Lung (tissue), 12 donors: ENCODE data around the gene MSLN. TPM values are rescaled to one million over a fixed set of nuclear protein-coding genes. Genes with fewer than 3 reads are reported as not detected.

ENCODE experiments used
- ATAC-seq: fragments of 200-7000 bp; cut with Tn5 transposase; one replicate; pipeline ENCODE4 v1.9.1; 2020; ENCODE audit warnings: moderate number of reproducible peaks; ENCODE audit not compliant: insufficient read depth, low FRiP score
- DNase-seq, 3 donors: peaks; one replicate each; pipeline ENCODE4 v3.0.0-alpha.2; 2013 to 2017
- H3K27ac ChIP-seq, 2 donors: one replicate each; pipeline ENCODE4 v1.5.1; 2013; ENCODE audit warnings: mild to moderate bottlenecking in 2 of 2, moderate library complexity in 2 of 2, control low read depth in 1 of 2, inconsistent platforms in 1 of 2, low read depth in 1 of 2, low read length in 1 of 2
- H3K27me3 ChIP-seq, 3 donors: one replicate each; pipeline ENCODE4 v1.5.1; 2013; ENCODE audit warnings: low read length in 2 of 3; ENCODE audit not compliant: control insufficient read depth in 3 of 3, insufficient read depth in 3 of 3
- H3K36me3 ChIP-seq, 4 donors: one replicate each; pipeline ENCODE4 v1.5.1; 2013; ENCODE audit warnings: low read length in 4 of 4, mild to moderate bottlenecking in 1 of 4, moderate library complexity in 1 of 4; ENCODE audit not compliant: control insufficient read depth in 4 of 4, insufficient read depth in 4 of 4
- H3K4me1 ChIP-seq, 5 donors: one replicate each; pipeline ENCODE4 v1.5.1; 2013; ENCODE audit warnings: low read length in 5 of 5, mild to moderate bottlenecking in 2 of 5, moderate library complexity in 1 of 5; ENCODE audit not compliant: control insufficient read depth in 5 of 5, insufficient read depth in 5 of 5
- H3K4me3 ChIP-seq: one replicate; pipeline ENCODE4 v1.5.1; 2013; ENCODE audit warnings: mild to moderate bottlenecking, control low read depth, moderate library complexity
- H3K9ac ChIP-seq, 2 donors: one replicate each; pipeline ENCODE4 v1.5.1; 2013; ENCODE audit warnings: low read length in 2 of 2, control low read depth in 1 of 2; ENCODE audit not compliant: insufficient read depth in 1 of 2
- H3K9me3 ChIP-seq, 4 donors: one replicate each; pipeline ENCODE4 v1.5.1; 2013; ENCODE audit warnings: low read length in 3 of 4, mild to moderate bottlenecking in 1 of 4, moderate library complexity in 1 of 4; ENCODE audit not compliant: control insufficient read depth in 4 of 4, insufficient read depth in 3 of 4
- CTCF ChIP-seq: IDR thresholded peaks from 2 replicates; pipeline ENCODE4 v1.5.1; 2012; ENCODE audit warnings: mild to moderate bottlenecking; ENCODE audit errors: control extremely low read depth, extremely low read depth
- WGBS, 2 donors: extraction: QIAGEN DNeasy Blood & Tissue Kit; methylation state at CpG; one replicate each; pipeline ENCODE4 v1.1.7; 2013; 5-methylcytosine and 5-hydroxymethylcytosine counted together
- polyA plus RNA-seq, 2 donors: library from polyadenylated mRNA; stranded (reverse); fragments of 200-250 nt; gene quantifications; one replicate each; pipeline ENCODE4 v1.2.1, GENCODE V29; 2013
- total RNA-seq, 2 donors: library from RNA; depleted of rRNA in 1 of 2; stranded (reverse); fragments of >200 nt in 1 of 2; gene quantifications; one replicate each; pipeline ENCODE4 v1.2.1, GENCODE V29; 2014 to 2021
- donor health status: control.
- donor health status: control.
- donor health status: Bipolar disorder and iron deficiency.
- donor health status: healthy.
- donor health status: DM: yes; HTN: yes; CAD: no.

Gene MSLN
- total and polyA plus RNA-seq, 4 donors = 98.8 to 155 (median 120) TPM

- Histone ChIP-seq H3K9me3 (peaks cover 0 to 2% (median 0%) of the 10 kb centered on the region in 4 donors), H3K4me3 (no peak overlapping the region), H3K36me3 (peaks cover 0 to 8% (median 2%) of the 10 kb centered on the region in 4 donors), H3K9ac (no peak overlapping the region), H3K27me3 (peaks cover 0 to 5% (median 0%) of the 10 kb centered on the region in 3 donors), H3K27ac (no peak overlapping the region), H3K4me1 (peaks cover 0 to 9% (median 4%) of the 10 kb centered on the region in 5 donors)
- no peak for ATAC-seq
- no peak for TF ChIP-seq CTCF
- WGBS, 2 donors = 64 to 80% methylated on average over 6 of the region's 6 CpGs
- DNase-seq = no peak
Observed at GRCh38 chr16:782258-782657, 21.7 kb downstream of the MSLN start.

GRCh38 chr16:782766-783403 lies 22.4 kb downstream of the MSLN start:
- H3K4me3 ChIP-seq = no peak overlapping the region
- WGBS, 2 donors = 64 to 74% methylated on average over 36 of the region's 36 CpGs
- H3K9me3 ChIP-seq = peaks cover 0 to 2% (median 0%) of the 10 kb centered on the region in 4 donors
- ATAC-seq (no peak), DNase-seq (no peak)
- peaks cover 0 to 5% (median 0%) of the 10 kb centered on the region in 3 donors for H3K27me3 ChIP-seq
- no peak overlapping the region for H3K9ac ChIP-seq
- H3K36me3 ChIP-seq = peaks cover 0 to 8% (median 2%) of the 10 kb centered on the region in 4 donors
- H3K27ac ChIP-seq = no peak overlapping the region
- TF ChIP-seq CTCF = no peak
- H3K4me1 ChIP-seq = peaks cover 0 to 13% (median 4%) of the 10 kb centered on the region in 5 donors

- H3K9me3 ChIP-seq = peaks cover 0 to 2% (median 0%) of the 10 kb centered on the region in 4 donors
- peaks cover 0 to 5% (median 0%) of the 10 kb centered on the region in 3 donors for H3K27me3 ChIP-seq
- H3K9ac ChIP-seq = no peak overlapping the region
- peak in 1 of 3 donors; percentile 17 for DNase-seq
- no peak overlapping the region for H3K4me3 ChIP-seq
- no peak for TF ChIP-seq CTCF
- WGBS, 2 donors = 47 to 59% methylated on average over 17 of the region's 17 CpGs
- H3K36me3 ChIP-seq = peaks cover 0 to 8% (median 2%) of the 10 kb centered on the region in 4 donors
- no peak for ATAC-seq
- peaks cover 0 to 13% (median 4%) of the 10 kb centered on the region in 5 donors for H3K4me1 ChIP-seq
- H3K27ac ChIP-seq = no peak overlapping the region
Observed at GRCh38 chr16:783404-784161, 23.0 kb downstream of the MSLN start.
